ENCODE data around the gene VMP1.
"Not testable (repeated sequence)": the region's sequence is repeated elsewhere in the genome, so short reads cannot be mapped to it uniquely, and the experiment has no call there.

VMP1 gene

GRCh38 chr17:59804901-59805465 is 97.5 kb downstream of the VMP1 start:
- Histone ChIP-seq H3K36me3 (ENCODE audit: low read depth) (peaks cover 11% of the 10 kb centered on the region), H3K27me3 (ENCODE audit: insufficient read depth, poor library complexity, severe bottlenecking) (no peaks in the 10 kb centered on the region), H3K4me3 (ENCODE audit: severe bottlenecking) (no peak overlapping the region), H3K27ac (ENCODE audit: poor library complexity, severe bottlenecking) (peak overlapping the region; percentile 2), H3K9me3 (ENCODE audit: severe bottlenecking) (no peaks in the 10 kb centered on the region), H3K4me1 (ENCODE audit: insufficient read depth, poor library complexity, severe bottlenecking) (peaks cover 24% of the 10 kb centered on the region)
- no peak for TF ChIP-seq CTCF (IDR thresholded peaks at IDR 0.05; ENCODE audit: poor library complexity, severe bottlenecking)
- ATAC-seq (ENCODE audit: low read depth) (no peak), DNase-seq (ENCODE audit: low spot score) (no peak)

GRCh38 chr17:59806322-59806721 is 98.9 kb downstream of the VMP1 start:
- not testable (repeated sequence) for DNase-seq (ENCODE audit: low spot score); H3K27me3 ChIP-seq (ENCODE audit: insufficient read depth, poor library complexity, severe bottlenecking); ATAC-seq (ENCODE audit: low read depth); H3K27ac ChIP-seq (ENCODE audit: poor library complexity, severe bottlenecking); H3K9me3 ChIP-seq (ENCODE audit: severe bottlenecking); H3K4me3 ChIP-seq (ENCODE audit: severe bottlenecking)
- Histone ChIP-seq H3K4me1 (ENCODE audit: insufficient read depth, poor library complexity, severe bottlenecking) (peaks cover 24% of the 10 kb centered on the region), H3K36me3 (ENCODE audit: low read depth) (peaks cover 22% of the 10 kb centered on the region)

GRCh38 chr17:59807892-59808509 is 100.5 kb downstream of the VMP1 start:
- H3K4me1 ChIP-seq (ENCODE audit: insufficient read depth, poor library complexity, severe bottlenecking): peaks cover 22% of the 10 kb centered on the region
- H3K9me3 ChIP-seq (ENCODE audit: severe bottlenecking): no peaks in the 10 kb centered on the region
- no peak for TF ChIP-seq CTCF (IDR thresholded peaks at IDR 0.05; ENCODE audit: poor library complexity, severe bottlenecking)
- DNase-seq (ENCODE audit: low spot score) (no peak), ATAC-seq (ENCODE audit: low read depth) (no peak)
- H3K27me3 ChIP-seq (ENCODE audit: insufficient read depth, poor library complexity, severe bottlenecking): no peaks in the 10 kb centered on the region
- H3K27ac ChIP-seq (ENCODE audit: poor library complexity, severe bottlenecking): peak overlapping the region; percentile 8
- peaks cover 34% of the 10 kb centered on the region for H3K36me3 ChIP-seq (ENCODE audit: low read depth)
- no peak overlapping the region for H3K4me3 ChIP-seq (ENCODE audit: severe bottlenecking)

GRCh38 chr17:59810894-59811153 is 103.4 kb downstream of the VMP1 start:
- ATAC-seq (ENCODE audit: low read depth) (no peak), DNase-seq (ENCODE audit: low spot score) (no peak)
- H3K27ac ChIP-seq (ENCODE audit: poor library complexity, severe bottlenecking): no peak overlapping the region
- H3K4me3 ChIP-seq (ENCODE audit: severe bottlenecking): no peak overlapping the region
- TF ChIP-seq CTCF (IDR thresholded peaks at IDR 0.05; ENCODE audit: poor library complexity, severe bottlenecking): no peak
- H3K4me1 ChIP-seq (ENCODE audit: insufficient read depth, poor library complexity, severe bottlenecking): no peaks in the 10 kb centered on the region
- peaks cover 32% of the 10 kb centered on the region for H3K36me3 ChIP-seq (ENCODE audit: low read depth)
- no peaks in the 10 kb centered on the region for H3K27me3 ChIP-seq (ENCODE audit: insufficient read depth, poor library complexity, severe bottlenecking)
- H3K9me3 ChIP-seq (ENCODE audit: severe bottlenecking): no peaks in the 10 kb centered on the region

- Histone ChIP-seq H3K36me3 (ENCODE audit: low read depth) (peaks cover 35% of the 10 kb centered on the region), H3K9me3 (ENCODE audit: severe bottlenecking) (no peaks in the 10 kb centered on the region), H3K4me3 (ENCODE audit: severe bottlenecking) (no peak overlapping the region), H3K27me3 (ENCODE audit: insufficient read depth, poor library complexity, severe bottlenecking) (no peaks in the 10 kb centered on the region), H3K4me1 (ENCODE audit: insufficient read depth, poor library complexity, severe bottlenecking) (no peaks in the 10 kb centered on the region), H3K27ac (ENCODE audit: poor library complexity, severe bottlenecking) (no peak overlapping the region)
- no peak for DNase-seq (ENCODE audit: low spot score)
- TF ChIP-seq CTCF (IDR thresholded peaks at IDR 0.05; ENCODE audit: poor library complexity, severe bottlenecking): no peak
- no peak for ATAC-seq (ENCODE audit: low read depth)
These were observed 103.8 kb downstream of the VMP1 start for GRCh38 chr17:59811209-59811608.

All from RWPE2 (cell line).